Measurements from ENCODE around the gene HOMEZ. TPM values are rescaled to one million over a fixed set of nuclear protein-coding genes. Genes with fewer than 3 reads are reported as not detected.
"Not testable (repeated sequence)": the region's sequence is repeated elsewhere in the genome, so short reads cannot be mapped to it uniquely, and the experiment has no call there.

The HOMEZ gene
- polyA plus RNA-seq, 2 donors, result 8.0 to 16.1 TPM

DNA sequence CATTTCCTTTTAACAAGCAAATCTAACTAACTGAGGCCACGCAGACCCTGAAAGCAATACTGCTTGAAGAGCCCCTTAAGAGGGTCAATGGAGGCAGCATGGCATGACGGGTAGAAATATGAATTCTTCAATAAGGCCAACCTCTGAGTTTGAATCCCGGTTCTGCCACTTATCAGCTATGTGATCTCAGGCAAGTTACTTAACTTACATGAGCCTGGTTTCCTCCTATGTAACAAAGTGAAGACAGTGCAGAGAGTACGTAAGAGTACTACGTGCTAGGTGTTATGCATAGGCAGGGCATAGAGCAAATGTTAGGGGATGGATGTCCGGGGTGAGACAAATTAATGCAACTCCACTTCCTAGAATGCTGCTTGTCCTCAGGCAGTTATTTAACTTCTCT, 4.7 kb downstream of the HOMEZ start:
- Histone ChIP-seq H3K4me3 (ENCODE audit: low read depth in 1 of 2, low read length in 2 of 2) (no peak overlapping the region), H3K4me1 (ENCODE audit: control insufficient read depth in 2 of 2, insufficient read depth in 2 of 2, low read length in 1 of 2) (no peaks in the 10 kb centered on the region), H3K27me3 (ENCODE audit: control insufficient read depth in 1 of 2, insufficient read depth in 2 of 2, low read length in 2 of 2) (no peaks in the 10 kb centered on the region), H3K9me3 (ENCODE audit: control insufficient read depth in 2 of 2, insufficient read depth in 1 of 2, low read depth in 1 of 2, low read length in 1 of 2) (no peaks in the 10 kb centered on the region), H3K27ac (ENCODE audit: low read depth in 2 of 2, low read length in 1 of 2) (no peak overlapping the region), H3K36me3 (ENCODE audit: control insufficient read depth in 2 of 2, insufficient read depth in 2 of 2, low read length in 1 of 2) (no peaks in the 10 kb centered on the region)
- 94 to 95% methylated on average over 6 of the region's 6 CpGs for WGBS, 2 donors

DNA sequence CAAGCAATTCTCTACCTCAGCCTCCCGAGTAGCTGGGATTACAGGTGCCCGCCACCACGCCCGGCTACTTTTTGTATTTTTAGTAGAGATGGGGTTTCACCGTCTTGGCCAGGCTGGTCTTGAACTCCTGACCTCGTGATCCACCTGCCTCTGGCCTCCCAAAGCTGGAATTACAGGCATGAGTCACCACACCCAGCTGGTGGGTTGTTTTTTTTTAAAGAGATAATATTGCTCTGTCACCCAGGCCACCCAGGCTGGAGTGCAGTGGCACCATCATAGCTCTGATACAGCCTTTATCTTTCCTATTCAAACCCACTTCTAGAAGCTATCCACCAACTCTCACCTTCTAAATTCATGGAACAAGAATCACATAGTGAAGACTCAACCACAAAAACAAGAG, 8.0 kb downstream of the HOMEZ start:
- H3K27ac ChIP-seq (ENCODE audit: low read depth in 2 of 2, low read length in 1 of 2); H3K36me3 ChIP-seq (ENCODE audit: control insufficient read depth in 2 of 2, insufficient read depth in 2 of 2, low read length in 1 of 2); H3K4me1 ChIP-seq (ENCODE audit: control insufficient read depth in 2 of 2, insufficient read depth in 2 of 2, low read length in 1 of 2); H3K9me3 ChIP-seq (ENCODE audit: control insufficient read depth in 2 of 2, insufficient read depth in 1 of 2, low read depth in 1 of 2, low read length in 1 of 2); H3K4me3 ChIP-seq (ENCODE audit: low read depth in 1 of 2, low read length in 2 of 2); H3K27me3 ChIP-seq (ENCODE audit: control insufficient read depth in 1 of 2, insufficient read depth in 2 of 2, low read length in 2 of 2): not testable (repeated sequence)
- 91 to 93% methylated on average over 6 of the region's 6 CpGs for WGBS, 2 donors

GRCh38 chr14:23277189-23277588, 8.7 kb downstream of the HOMEZ start:
- 77 to 85% methylated on average over 3 of the region's 3 CpGs for WGBS, 2 donors
- Histone ChIP-seq H3K9me3 (ENCODE audit: control insufficient read depth in 2 of 2, insufficient read depth in 1 of 2, low read depth in 1 of 2, low read length in 1 of 2) (no peaks in the 10 kb centered on the region), H3K4me1 (ENCODE audit: control insufficient read depth in 2 of 2, insufficient read depth in 2 of 2, low read length in 1 of 2) (no peaks in the 10 kb centered on the region), H3K4me3 (ENCODE audit: low read depth in 1 of 2, low read length in 2 of 2) (no peak overlapping the region), H3K27me3 (ENCODE audit: control insufficient read depth in 1 of 2, insufficient read depth in 2 of 2, low read length in 2 of 2) (no peaks in the 10 kb centered on the region), H3K36me3 (ENCODE audit: control insufficient read depth in 2 of 2, insufficient read depth in 2 of 2, low read length in 1 of 2) (peaks cover 0 to 6% of the 10 kb centered on the region in 2 donors), H3K27ac (ENCODE audit: low read depth in 2 of 2, low read length in 1 of 2) (no peak overlapping the region)

GRCh38 chr14:23275412-23275811, 10.5 kb downstream of the HOMEZ start:
- H3K27ac ChIP-seq (ENCODE audit: low read depth in 2 of 2, low read length in 1 of 2), result peak overlapping the region in 1 of 2 donors; percentile 5
- no peaks in the 10 kb centered on the region for H3K9me3 ChIP-seq (ENCODE audit: control insufficient read depth in 2 of 2, insufficient read depth in 1 of 2, low read depth in 1 of 2, low read length in 1 of 2)
- H3K4me1 ChIP-seq (ENCODE audit: control insufficient read depth in 2 of 2, insufficient read depth in 2 of 2, low read length in 1 of 2), result no peaks in the 10 kb centered on the region
- peaks cover 0 to 6% of the 10 kb centered on the region in 2 donors for H3K36me3 ChIP-seq (ENCODE audit: control insufficient read depth in 2 of 2, insufficient read depth in 2 of 2, low read length in 1 of 2)
- no peak overlapping the region for H3K4me3 ChIP-seq (ENCODE audit: low read depth in 1 of 2, low read length in 2 of 2)
- WGBS, 2 donors, result 95 to 96% methylated on average over 2 of the region's 2 CpGs
- no peaks in the 10 kb centered on the region for H3K27me3 ChIP-seq (ENCODE audit: control insufficient read depth in 1 of 2, insufficient read depth in 2 of 2, low read length in 2 of 2)

DNA sequence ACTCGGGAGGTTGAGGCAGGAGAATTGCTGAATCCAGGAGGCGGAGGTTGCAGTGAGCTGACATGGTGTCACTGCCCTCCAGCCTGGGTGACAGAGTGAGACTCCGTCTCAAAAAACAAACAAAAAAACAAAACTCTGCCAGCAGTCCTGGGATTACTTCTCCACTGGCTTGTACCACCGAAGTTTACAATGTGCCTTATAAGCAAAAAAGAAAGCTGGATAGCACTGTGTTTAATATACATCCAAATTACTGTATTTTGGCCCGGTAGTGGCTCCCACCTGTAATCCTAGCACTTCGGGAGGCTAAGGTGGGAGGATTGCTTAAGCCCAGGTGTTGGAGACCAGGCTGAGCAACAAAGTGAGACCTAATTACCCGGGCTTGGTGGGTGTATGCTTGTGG, 16.7 kb downstream of the HOMEZ start:
- no peaks in the 10 kb centered on the region for H3K9me3 ChIP-seq (ENCODE audit: control insufficient read depth in 2 of 2, insufficient read depth in 1 of 2, low read depth in 1 of 2, low read length in 1 of 2)
- no peaks in the 10 kb centered on the region for H3K36me3 ChIP-seq (ENCODE audit: control insufficient read depth in 2 of 2, insufficient read depth in 2 of 2, low read length in 1 of 2)
- no peak overlapping the region for H3K27ac ChIP-seq (ENCODE audit: low read depth in 2 of 2, low read length in 1 of 2)
- H3K27me3 ChIP-seq (ENCODE audit: control insufficient read depth in 1 of 2, insufficient read depth in 2 of 2, low read length in 2 of 2), result no peaks in the 10 kb centered on the region
- 91 to 93% methylated on average over 7 of the region's 7 CpGs for WGBS, 2 donors
- H3K4me1 ChIP-seq (ENCODE audit: control insufficient read depth in 2 of 2, insufficient read depth in 2 of 2, low read length in 1 of 2), result no peaks in the 10 kb centered on the region
- no peak overlapping the region for H3K4me3 ChIP-seq (ENCODE audit: low read depth in 1 of 2, low read length in 2 of 2)

GRCh38 chr14:23260849-23261248, 25.1 kb downstream of the HOMEZ start:
- not testable (repeated sequence) for H3K36me3 ChIP-seq (ENCODE audit: control insufficient read depth in 2 of 2, insufficient read depth in 2 of 2, low read length in 1 of 2); H3K27me3 ChIP-seq (ENCODE audit: control insufficient read depth in 1 of 2, insufficient read depth in 2 of 2, low read length in 2 of 2); H3K4me3 ChIP-seq (ENCODE audit: low read depth in 1 of 2, low read length in 2 of 2); H3K27ac ChIP-seq (ENCODE audit: low read depth in 2 of 2, low read length in 1 of 2); H3K4me1 ChIP-seq (ENCODE audit: control insufficient read depth in 2 of 2, insufficient read depth in 2 of 2, low read length in 1 of 2); H3K9me3 ChIP-seq (ENCODE audit: control insufficient read depth in 2 of 2, insufficient read depth in 1 of 2, low read depth in 1 of 2, low read length in 1 of 2)
- WGBS, 2 donors, result 81 to 85% methylated on average over 8 of the region's 8 CpGs

- H3K9me3 ChIP-seq (ENCODE audit: control insufficient read depth in 2 of 2, insufficient read depth in 1 of 2, low read depth in 1 of 2, low read length in 1 of 2), result no peaks in the 10 kb centered on the region
- H3K36me3 ChIP-seq (ENCODE audit: control insufficient read depth in 2 of 2, insufficient read depth in 2 of 2, low read length in 1 of 2), result no peaks in the 10 kb centered on the region
- no peak overlapping the region for H3K4me3 ChIP-seq (ENCODE audit: low read depth in 1 of 2, low read length in 2 of 2)
- no peaks in the 10 kb centered on the region for H3K27me3 ChIP-seq (ENCODE audit: control insufficient read depth in 1 of 2, insufficient read depth in 2 of 2, low read length in 2 of 2)
- no peaks in the 10 kb centered on the region for H3K4me1 ChIP-seq (ENCODE audit: control insufficient read depth in 2 of 2, insufficient read depth in 2 of 2, low read length in 1 of 2)
- no peak overlapping the region for H3K27ac ChIP-seq (ENCODE audit: low read depth in 2 of 2, low read length in 1 of 2)
Observed at GRCh38 chr14:23259426-23259825, 26.5 kb downstream of the HOMEZ start.

GRCh38 chr14:23258256-23258655, 27.7 kb downstream of the HOMEZ start:
- H3K27me3 ChIP-seq (ENCODE audit: control insufficient read depth in 1 of 2, insufficient read depth in 2 of 2, low read length in 2 of 2), result no peaks in the 10 kb centered on the region
- no peaks in the 10 kb centered on the region for H3K36me3 ChIP-seq (ENCODE audit: control insufficient read depth in 2 of 2, insufficient read depth in 2 of 2, low read length in 1 of 2)
- WGBS, 2 donors, result 75 to 93% methylated on average over 5 of the region's 5 CpGs
- no peak overlapping the region for H3K27ac ChIP-seq (ENCODE audit: low read depth in 2 of 2, low read length in 1 of 2)
- no peaks in the 10 kb centered on the region for H3K4me1 ChIP-seq (ENCODE audit: control insufficient read depth in 2 of 2, insufficient read depth in 2 of 2, low read length in 1 of 2)
- no peaks in the 10 kb centered on the region for H3K9me3 ChIP-seq (ENCODE audit: control insufficient read depth in 2 of 2, insufficient read depth in 1 of 2, low read depth in 1 of 2, low read length in 1 of 2)
- no peak overlapping the region for H3K4me3 ChIP-seq (ENCODE audit: low read depth in 1 of 2, low read length in 2 of 2)

GRCh38 chr14:23252420-23253333, 33.3 kb downstream of the HOMEZ start:
- 63 to 70% methylated on average over 4 of the region's 4 CpGs for WGBS, 2 donors
- Histone ChIP-seq H3K9me3 (ENCODE audit: control insufficient read depth in 2 of 2, insufficient read depth in 1 of 2, low read depth in 1 of 2, low read length in 1 of 2) (no peaks in the 10 kb centered on the region), H3K36me3 (ENCODE audit: control insufficient read depth in 2 of 2, insufficient read depth in 2 of 2, low read length in 1 of 2) (no peaks in the 10 kb centered on the region), H3K27ac (ENCODE audit: low read depth in 2 of 2, low read length in 1 of 2) (no peak overlapping the region), H3K27me3 (ENCODE audit: control insufficient read depth in 1 of 2, insufficient read depth in 2 of 2, low read length in 2 of 2) (no peaks in the 10 kb centered on the region), H3K4me1 (ENCODE audit: control insufficient read depth in 2 of 2, insufficient read depth in 2 of 2, low read length in 1 of 2) (no peaks in the 10 kb centered on the region), H3K4me3 (ENCODE audit: low read depth in 1 of 2, low read length in 2 of 2) (no peak overlapping the region)

DNA sequence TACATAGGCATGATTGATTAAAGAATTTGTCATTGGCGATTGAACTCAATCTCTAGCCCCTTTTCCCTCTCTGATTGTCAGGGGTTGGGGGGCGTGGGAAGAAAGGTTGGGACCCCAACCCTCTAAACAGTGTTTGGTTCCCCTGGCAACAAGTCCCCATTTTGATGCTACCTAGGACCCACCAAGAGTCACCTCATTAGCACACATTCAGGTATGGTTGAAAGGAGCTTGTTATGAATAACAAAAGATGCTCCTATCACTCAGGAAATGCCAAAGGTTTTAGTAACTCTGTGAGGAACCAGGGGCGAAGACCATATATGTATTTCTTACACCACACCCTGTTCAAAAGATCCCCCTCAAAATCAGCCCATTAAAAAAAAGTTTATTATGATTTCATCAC, 33.9 kb downstream of the HOMEZ start:
- Histone ChIP-seq H3K9me3 (ENCODE audit: control insufficient read depth in 2 of 2, insufficient read depth in 1 of 2, low read depth in 1 of 2, low read length in 1 of 2) (no peaks in the 10 kb centered on the region), H3K4me3 (ENCODE audit: low read depth in 1 of 2, low read length in 2 of 2) (no peak overlapping the region), H3K27me3 (ENCODE audit: control insufficient read depth in 1 of 2, insufficient read depth in 2 of 2, low read length in 2 of 2) (no peaks in the 10 kb centered on the region), H3K27ac (ENCODE audit: low read depth in 2 of 2, low read length in 1 of 2) (no peak overlapping the region), H3K4me1 (ENCODE audit: control insufficient read depth in 2 of 2, insufficient read depth in 2 of 2, low read length in 1 of 2) (no peaks in the 10 kb centered on the region), H3K36me3 (ENCODE audit: control insufficient read depth in 2 of 2, insufficient read depth in 2 of 2, low read length in 1 of 2) (no peaks in the 10 kb centered on the region)
- 52 to 60% methylated on average over 3 of the region's 3 CpGs for WGBS, 2 donors
